Loucy (cell line): Measurements from ENCODE around the gene CORO7.

ENCODE experiments used
- CTCF ChIP-seq: fragments of 200-600 bp; sonication (generic); conservative IDR thresholded peaks from 2 replicates; pipeline ENCODE4 v1.5.1; 2014; ENCODE audit warnings: mild to moderate bottlenecking, antibody characterized with exemption, low read length
- EZH2phosphoT487 ChIP-seq: fragments of 200-600 bp; IDR thresholded peaks from 2 replicates; pipeline ENCODE4 v1.6.1; 2018; ENCODE audit warnings: antibody characterized with exemption, mild to moderate bottlenecking, moderate library complexity, borderline replicate concordance

- TF ChIP-seq CTCF, result no peak
- no peak for TF ChIP-seq EZH2phosphoT487
Observed at GRCh38 chr16:4339909-4340308, 76.5 kb downstream of the CORO7 start.
